ENCODE measurements around the gene PPL. TPM values are rescaled to one million over a fixed set of nuclear protein-coding genes. Genes with fewer than 3 reads are reported as not detected.

PPL gene
- total RNA-seq, 2 donors from 2014 or later, result not detected

DNA sequence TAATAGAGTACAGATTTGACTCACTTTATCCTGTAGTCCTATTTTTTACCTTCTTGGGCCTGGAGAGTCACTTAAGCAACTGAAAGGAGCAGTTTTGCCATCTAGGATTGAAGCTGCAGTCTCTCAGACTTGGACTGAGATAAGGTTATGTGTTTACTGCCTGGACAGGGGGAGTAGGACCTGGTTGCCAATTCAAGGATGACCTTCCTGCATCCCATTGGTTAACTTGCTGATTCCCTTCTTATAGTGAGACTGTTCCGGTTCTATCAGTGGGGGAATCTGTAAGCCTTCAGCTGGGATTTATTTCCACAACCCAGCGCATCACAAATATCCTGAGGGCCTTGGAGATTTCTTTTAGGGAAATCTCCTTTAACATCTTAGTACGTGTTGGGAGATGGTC is 86.7 kb downstream of the PPL start:
- peaks cover 6 to 19% of the 10 kb centered on the region in 2 donors for H3K36me3 Mint-ChIP-seq
- no peak for DNase-seq (ENCODE audit: low spot score in 2 of 2)
- no peak overlapping the region for H3K27ac Mint-ChIP-seq
- ATAC-seq, result no peak
- H3K9me3 Mint-ChIP-seq, result no peaks in the 10 kb centered on the region

DNA sequence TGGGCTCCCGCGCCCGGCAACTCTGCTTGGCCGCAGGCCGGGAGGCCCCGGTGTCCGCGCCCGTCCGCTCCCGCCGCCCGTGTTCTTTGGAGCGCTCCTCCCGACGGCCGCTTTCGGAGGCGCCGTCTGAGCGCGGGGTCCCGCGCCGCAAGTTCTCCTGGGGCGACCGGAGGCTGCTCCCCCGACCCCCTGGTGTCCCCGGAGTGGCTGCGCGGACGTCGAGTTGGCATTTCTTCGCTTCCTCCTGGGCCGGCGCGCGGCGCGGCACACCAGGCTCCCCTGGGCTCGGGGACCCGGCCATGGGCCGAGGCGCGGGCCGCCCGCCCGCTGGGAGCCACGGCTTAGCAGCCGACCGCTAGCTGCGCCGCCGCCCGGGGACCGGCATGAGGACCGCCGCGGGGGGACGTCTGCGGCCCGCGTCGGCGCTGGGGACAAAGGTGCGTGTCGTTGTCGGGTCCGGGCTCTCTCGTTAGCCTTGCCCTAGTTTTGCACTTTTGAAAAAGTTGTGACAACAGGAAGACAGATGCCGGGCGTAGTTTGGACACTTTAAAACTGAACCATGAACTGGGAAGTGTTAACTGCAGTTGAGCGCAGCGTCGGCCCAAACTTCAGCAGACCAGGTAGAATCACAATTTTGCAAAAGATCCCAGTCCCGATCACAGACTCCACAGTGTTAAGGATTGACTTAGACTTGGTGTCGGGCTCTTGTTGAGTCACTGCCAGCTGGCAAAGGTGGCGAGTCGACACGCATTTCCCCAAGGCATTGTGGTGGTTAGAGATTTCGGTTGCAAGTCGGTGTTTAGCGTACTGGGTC is 89.0 kb downstream of the PPL start:
- H3K9me3 Mint-ChIP-seq, result no peaks in the 10 kb centered on the region

DNA sequence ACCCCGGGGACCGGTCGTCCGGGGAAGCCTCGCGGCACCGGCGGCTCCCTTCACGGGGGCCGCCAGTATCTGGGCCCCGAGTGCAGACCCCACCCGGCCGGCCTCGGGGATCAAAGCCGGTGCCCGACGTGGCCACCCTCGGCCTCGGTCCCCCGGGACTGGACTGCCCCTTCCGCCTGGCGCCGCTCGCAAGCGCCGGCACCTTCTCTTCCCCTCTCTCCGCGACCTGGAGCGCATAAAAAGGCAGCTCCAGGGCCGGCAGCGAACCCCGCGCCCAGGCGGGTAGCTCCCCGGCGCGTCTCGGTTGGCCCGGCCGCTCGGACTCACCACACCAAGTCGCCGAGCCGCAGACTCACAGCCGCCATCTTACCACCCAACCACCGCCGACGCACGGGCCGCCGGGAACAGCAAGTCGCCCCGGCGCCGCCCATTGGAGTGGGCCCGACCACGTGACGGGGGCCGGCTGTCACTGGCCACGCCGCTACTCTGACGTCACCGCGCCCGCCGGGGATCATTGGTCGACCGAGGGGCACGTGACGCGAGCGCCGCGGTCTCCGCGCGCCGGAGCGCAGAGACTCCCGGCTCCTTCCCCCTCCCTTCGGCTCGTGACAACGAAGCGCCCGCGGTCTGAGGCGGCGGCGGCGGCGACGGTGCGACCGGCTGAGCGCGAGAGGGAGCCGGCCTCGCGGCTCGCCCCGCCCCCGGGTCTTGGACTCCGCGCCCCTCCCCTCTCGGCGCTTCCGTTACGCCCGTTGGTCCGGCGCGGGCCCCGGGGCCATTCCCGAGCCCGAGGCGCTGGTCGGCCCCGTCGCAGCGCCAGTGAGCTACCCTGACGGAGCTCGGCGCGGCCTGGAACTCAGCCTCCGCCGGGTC is 89.8 kb downstream of the PPL start, which contains the start of the genes GLYR1 and UBN1:
TSS of gene GLYR1 (minus strand) at position 388 of the 873 bp plus-strand sequence. CDS start at position 365, 23 bp downstream.
TSS of gene UBN1 (plus strand) at position 581 of the 873 bp plus-strand sequence. CDS start 5,437 bp downstream, outside the sequence.
- DNase-seq (ENCODE audit: low spot score in 2 of 2) (peak; percentile 100), ATAC-seq (peak; percentile 93 to 96)
- H3K9me3 Mint-ChIP-seq, result no peaks in the 10 kb centered on the region
- peak within 1 kb of the TSS; percentile 94 to 96 for H3K27ac Mint-ChIP-seq
- H3K36me3 Mint-ChIP-seq, result peaks cover 12 to 14% of the 10 kb centered on the region in 2 donors

More for the DNA sequence above, 89.0 kb downstream of the PPL start:
- ATAC-seq, result peak; percentile 13 to 32
- DNase-seq (ENCODE audit: low spot score in 2 of 2), result peak; percentile 46 to 72
- Mint-ChIP-seq H3K27ac (peak overlapping the region; percentile 77 to 94), H3K36me3 (peaks cover 12 to 14% of the 10 kb centered on the region in 2 donors)

DNA sequence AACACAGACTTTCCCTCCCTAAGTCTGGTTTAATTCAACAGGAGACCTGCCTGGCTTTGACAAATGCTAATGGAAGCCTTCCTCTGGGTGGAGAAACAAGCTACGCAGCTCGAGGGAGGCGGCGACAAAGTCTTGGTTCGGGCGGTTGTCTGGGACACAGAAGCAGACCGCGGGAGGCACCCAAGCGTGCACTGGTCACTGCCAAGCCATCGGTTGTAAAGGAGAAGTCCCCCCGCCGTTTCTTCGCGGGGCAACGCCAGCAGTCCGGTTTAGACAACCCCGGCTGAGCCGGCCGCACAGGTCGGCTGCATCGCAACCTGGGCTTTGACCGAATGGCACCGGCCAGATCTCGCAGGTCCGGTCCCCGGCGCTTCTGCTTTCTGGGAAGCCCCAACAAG is 90.4 kb downstream of the PPL start:
- Mint-ChIP-seq H3K9me3 (no peaks in the 10 kb centered on the region), H3K27ac (peak overlapping the region; percentile 94 to 96), H3K36me3 (peaks cover 12 to 14% of the 10 kb centered on the region in 2 donors)
- ATAC-seq (no peak), DNase-seq (ENCODE audit: low spot score in 2 of 2) (peak; percentile 11 to 61)

DNA sequence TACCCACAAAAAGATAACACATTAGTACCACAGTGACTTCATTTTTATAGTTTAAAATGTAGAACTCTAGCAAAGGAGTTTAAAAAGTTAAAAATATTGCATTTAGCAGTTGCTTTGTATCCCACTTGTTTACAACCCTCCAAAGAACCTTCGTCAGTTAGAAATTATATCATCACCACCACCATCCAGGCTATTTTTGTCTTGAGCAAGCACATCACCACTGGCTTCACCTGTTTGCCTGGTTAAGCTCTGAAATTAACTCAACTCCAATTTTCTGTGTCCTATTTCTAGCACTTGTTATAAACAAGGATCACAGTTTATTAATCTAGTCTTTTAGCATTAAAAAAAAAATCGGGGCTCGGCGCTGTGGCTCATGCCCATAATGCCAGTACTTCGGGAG is 96.0 kb downstream of the PPL start:
- peaks cover 5 to 12% of the 10 kb centered on the region in 2 donors for H3K36me3 Mint-ChIP-seq
- DNase-seq (ENCODE audit: low spot score in 2 of 2) (no peak), ATAC-seq (no peak)
- peak overlapping the region in 1 of 2 donors; percentile 7 for H3K27ac Mint-ChIP-seq
- H3K9me3 Mint-ChIP-seq, result no peaks in the 10 kb centered on the region

DNA sequence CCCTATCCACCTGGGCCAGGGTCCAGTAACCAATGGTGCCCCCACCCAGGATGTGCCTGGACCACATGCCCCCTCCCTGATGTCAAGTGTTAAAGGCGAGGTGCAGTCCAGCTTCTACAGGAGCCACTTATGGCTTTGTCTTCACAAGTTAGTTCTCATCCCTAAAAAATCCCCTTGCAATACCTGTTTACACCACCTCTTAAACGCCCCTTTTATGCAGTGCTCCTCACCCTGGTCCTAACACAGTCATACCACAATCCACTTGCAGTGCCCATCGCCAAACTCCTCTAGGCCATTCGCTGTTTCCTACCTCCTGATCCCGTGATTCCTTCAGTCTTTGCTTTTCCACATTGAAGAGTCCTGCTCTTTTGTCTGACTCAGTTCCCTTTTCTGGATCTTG is 97.0 kb downstream of the PPL start:
- Mint-ChIP-seq H3K9me3 (no peaks in the 10 kb centered on the region), H3K36me3 (peaks cover 0 to 12% of the 10 kb centered on the region in 2 donors), H3K27ac (no peak overlapping the region)
- ATAC-seq, result no peak
- DNase-seq (ENCODE audit: low spot score in 2 of 2), result no peak

DNA sequence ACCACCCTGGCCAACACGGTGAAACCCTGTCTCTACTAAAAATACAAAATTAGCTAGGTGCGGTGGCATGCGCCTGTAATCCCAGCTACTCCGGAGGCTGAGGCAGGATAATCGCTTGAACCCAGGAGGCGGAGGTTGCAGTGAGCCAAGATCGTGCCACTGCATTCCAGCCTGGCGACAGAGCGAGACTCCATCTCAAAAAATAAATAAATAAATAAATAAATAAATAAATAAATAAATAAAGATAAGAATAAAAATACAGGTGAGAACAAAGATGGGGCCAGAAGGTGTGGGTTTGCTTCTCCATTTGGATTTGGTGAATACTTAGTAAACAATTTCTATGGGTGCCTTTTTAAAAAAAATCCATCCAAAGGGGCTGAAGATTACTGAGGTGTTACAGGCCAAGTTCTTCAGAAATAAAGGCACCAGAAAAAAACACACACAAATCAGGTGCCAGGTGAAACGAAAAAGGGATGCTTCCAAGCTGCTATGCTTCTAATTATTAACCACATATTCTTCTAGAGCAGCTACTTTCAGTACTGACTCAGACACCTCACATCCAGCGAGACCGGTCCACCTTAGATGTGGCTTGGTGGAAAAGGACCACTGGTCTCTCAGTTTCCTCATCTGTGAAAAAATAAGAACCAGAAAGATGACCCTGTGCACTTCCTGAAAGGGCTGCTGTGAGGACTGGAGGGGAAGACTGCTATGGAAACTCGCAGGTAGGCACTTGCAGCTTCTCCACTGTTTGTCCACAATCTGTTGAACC is 99.0 kb downstream of the PPL start:
- no peak for ATAC-seq
- H3K9me3 Mint-ChIP-seq, result no peaks in the 10 kb centered on the region
- peak overlapping the region in 1 of 2 donors; percentile 75 for H3K27ac Mint-ChIP-seq
- no peak for DNase-seq (ENCODE audit: low spot score in 2 of 2)
- H3K36me3 Mint-ChIP-seq, result peaks cover 0 to 6% of the 10 kb centered on the region in 2 donors

DNA sequence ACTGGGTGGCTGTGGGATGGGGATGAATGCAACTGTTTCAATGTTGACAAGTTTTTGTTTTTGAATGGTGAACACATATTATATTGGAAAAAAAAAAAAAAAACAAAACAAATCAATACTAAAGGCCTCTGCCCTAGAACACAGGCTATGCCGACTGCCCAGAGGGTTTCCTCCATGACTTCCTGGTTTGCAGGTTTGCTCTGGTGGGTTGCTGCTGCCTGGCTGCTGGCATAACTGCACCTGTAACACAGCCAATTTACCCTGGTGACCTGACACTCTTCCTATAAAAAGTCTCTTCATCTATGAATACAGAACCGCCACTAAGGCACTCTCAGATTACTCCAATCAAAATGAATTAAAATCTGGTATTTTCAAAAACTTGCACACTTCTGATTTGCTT is 100.2 kb downstream of the PPL start:
- no peak for DNase-seq (ENCODE audit: low spot score in 2 of 2)
- ATAC-seq, result no peak
- Mint-ChIP-seq H3K27ac (peak overlapping the region in 1 of 2 donors; percentile 75), H3K36me3 (peaks cover 0 to 6% of the 10 kb centered on the region in 2 donors), H3K9me3 (no peaks in the 10 kb centered on the region)

DNA sequence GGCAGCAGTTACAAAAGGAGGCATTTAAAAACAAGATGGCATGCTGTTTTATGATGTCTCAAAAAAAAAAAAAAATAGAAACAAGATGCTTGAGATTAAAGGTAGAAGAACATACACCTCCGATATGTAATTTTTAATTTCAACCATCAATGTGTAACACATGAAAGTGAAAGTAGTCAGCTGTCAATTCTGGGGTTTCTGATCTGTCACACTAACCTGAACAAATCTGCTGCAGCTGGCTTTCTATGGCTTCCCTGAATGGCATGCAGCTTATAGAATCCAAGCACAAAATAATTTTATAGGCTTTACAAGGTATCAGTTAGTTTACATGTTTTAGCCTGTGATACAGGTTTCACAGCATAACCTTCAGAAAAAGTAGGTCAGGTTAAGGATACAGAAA is 103.4 kb downstream of the PPL start:
- no peaks in the 10 kb centered on the region for H3K36me3 Mint-ChIP-seq
- no peak for ATAC-seq
- no peak for DNase-seq (ENCODE audit: low spot score in 2 of 2)
- no peak overlapping the region for H3K27ac Mint-ChIP-seq
- no peaks in the 10 kb centered on the region for H3K9me3 Mint-ChIP-seq

DNA sequence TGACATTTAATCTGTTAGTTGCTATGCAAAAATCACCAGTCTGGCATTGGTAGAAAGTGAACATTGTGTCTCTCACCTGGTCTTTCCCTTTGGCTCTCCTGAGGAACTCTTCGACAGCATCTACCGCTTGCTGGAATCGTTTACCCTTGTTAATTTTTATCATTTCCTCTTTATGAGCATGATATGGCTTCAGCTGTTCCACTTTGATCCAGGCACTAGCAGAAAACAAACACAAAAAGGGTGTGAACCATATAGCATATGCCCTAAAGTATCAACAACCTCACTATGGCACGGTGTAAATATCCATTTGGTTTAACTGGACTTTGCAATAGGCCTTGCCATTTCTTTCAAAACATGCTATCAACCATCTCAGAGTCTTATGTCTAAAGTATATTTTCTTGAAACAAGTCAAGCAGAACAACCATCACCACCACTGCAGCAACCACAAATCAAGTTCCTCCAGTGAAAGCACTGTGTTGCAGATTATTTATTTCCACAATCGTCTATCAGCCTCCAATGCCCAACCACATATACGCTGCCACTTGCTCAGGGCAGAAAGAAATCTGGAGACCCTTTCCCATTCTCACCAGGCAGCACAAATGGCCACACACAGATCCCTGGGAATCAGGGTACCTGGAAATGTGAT is 104.1 kb downstream of the PPL start:
- ATAC-seq, result no peak
- Mint-ChIP-seq H3K27ac (peak overlapping the region in 1 of 2 donors; percentile 94), H3K36me3 (no peaks in the 10 kb centered on the region), H3K9me3 (no peaks in the 10 kb centered on the region)
- DNase-seq (ENCODE audit: low spot score in 2 of 2), result no peak

Other genes starting within 250 kb of the PPL start
- 10 to 100 TPM; 20.7 to 42.8 TPM for gene NUDT16L1, start 243.6 kb downstream of the PPL start, total RNA-seq
- 10 to 100 TPM; 19.4 to 21.5 TPM for gene ANKS3, start 202.9 kb downstream of the PPL start, total RNA-seq
- under 1 TPM in 1 of 2 donors, not detected in 1; 0.09 TPM for gene DNAAF8, start 202.6 kb downstream of the PPL start, total RNA-seq
- 10 to 100 TPM; 10.2 to 12.2 TPM for gene ZNF500, start 170.0 kb downstream of the PPL start, total RNA-seq
- not detected for gene SEPTIN12, start 148.8 kb downstream of the PPL start, total RNA-seq
- gene SMIM22, start 141.8 kb downstream of the PPL start, total RNA-seq, result not detected
- 10 to 100 TPM in 1 of 2 donors, 1 to 10 TPM in 1; 4.6 to 18.6 TPM for gene ROGDI, start 134.5 kb downstream of the PPL start, total RNA-seq
- 10 to 100 TPM; 70.3 to 80.9 TPM for gene GLYR1, start 89.9 kb downstream of the PPL start, total RNA-seq
- gene UBN1, start 89.7 kb downstream of the PPL start, total RNA-seq, result 10 to 100 TPM; 23.7 to 42.0 TPM
- gene SEC14L5, start 21.2 kb upstream of the PPL start, total RNA-seq, result 1 to 10 TPM in 1 of 2 donors, not detected in 1; 1.1 TPM
- gene NAGPA, start 96.8 kb upstream of the PPL start, total RNA-seq, result 10 to 100 TPM in 1 of 2 donors, 1 to 10 TPM in 1; 7.1 to 11.2 TPM
- gene C16orf89, start 128.8 kb upstream of the PPL start, total RNA-seq, result not detected
- 10 to 100 TPM; 11.0 to 20.8 TPM for gene ALG1, start 134.7 kb upstream of the PPL start, total RNA-seq
- 10 to 100 TPM in 1 of 2 donors, 1 to 10 TPM in 1; 8.2 to 10.4 TPM for gene EEF2KMT, start 160.6 kb upstream of the PPL start, total RNA-seq